ENCODE measurements around the gene SORCS3. TPM values are rescaled to one million over a fixed set of nuclear protein-coding genes. Genes with fewer than 3 reads are reported as not detected.

Gene SORCS3
- total RNA-seq, 2 donors from 2014 or later, result 0.10 TPM; not detected in 1

GRCh38 chr10:105258036-105258673 is 617.1 kb downstream of the SORCS3 start:
- intact Hi-C loops (cut with DNase I), result no loop called here

GRCh38 chr10:105258674-105259065 is 617.6 kb downstream of the SORCS3 start:
- intact Hi-C loops (cut with DNase I), result no loop called here
- no peak for DNase-seq (ENCODE audit: low spot score)

More at GRCh38 chr10:105258036-105258673, 617.1 kb downstream of the SORCS3 start:
- DNase-seq (ENCODE audit: low spot score), result no peak

- intact Hi-C loops (cut with DNase I), result no loop called here
- DNase-seq (ENCODE audit: low spot score), result no peak
These were observed 618.1 kb downstream of the SORCS3 start for GRCh38 chr10:105259201-105259600.

DNA sequence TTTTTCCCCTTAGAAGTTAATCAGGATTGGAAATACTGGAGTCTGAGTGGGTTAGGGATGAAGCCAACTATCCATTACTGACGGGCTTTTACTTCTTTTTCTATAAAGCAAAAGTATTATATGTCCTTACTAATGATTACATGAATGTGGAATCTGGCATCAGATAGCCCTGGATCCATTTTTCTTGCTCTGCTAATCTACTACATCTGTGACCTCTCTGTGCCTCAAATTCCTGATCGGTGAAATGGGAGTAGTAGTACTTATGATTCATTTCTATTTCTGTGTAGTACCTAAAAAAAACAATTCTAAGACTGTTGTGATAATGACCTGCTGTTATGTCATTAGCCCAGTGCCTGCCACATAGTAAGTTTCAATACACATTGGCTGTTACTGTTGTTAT is 621.6 kb downstream of the SORCS3 start:
- intact Hi-C loops (cut with DNase I), result loop anchor here in 1 of 2 donors (5.0 kb wide), 1 partner anchor 350 kb away; no protein-coding TSS in a partner anchor

DNA sequence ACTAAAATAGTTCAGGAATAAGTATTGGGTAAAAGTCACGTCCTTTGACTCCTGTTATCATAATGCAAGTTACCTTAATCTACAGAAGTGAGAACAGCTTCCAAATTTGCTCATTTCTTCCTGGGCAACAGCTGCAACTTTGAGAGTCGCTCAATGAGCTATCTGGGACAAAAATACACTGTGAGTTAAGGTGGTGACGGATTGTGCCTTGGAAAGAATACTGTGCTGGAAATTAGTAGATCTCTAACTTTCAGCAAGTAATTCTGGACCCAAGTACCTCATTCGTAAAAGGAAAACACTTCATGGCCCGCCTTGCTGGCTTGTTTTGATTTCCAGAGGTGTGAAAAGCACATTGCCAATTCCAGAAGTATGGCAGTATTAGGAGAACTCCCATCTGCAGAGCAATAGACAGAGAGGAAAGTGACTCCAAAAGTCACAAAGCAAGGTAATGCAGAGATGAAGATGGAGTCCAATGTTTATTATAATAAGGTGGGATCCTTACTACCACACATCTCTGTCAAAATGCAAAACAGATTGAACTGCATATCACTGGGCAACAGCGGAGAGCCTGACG is 626.0 kb downstream of the SORCS3 start:
- intact Hi-C loops (cut with DNase I), result no loop called here
- DNase-seq (ENCODE audit: low spot score), result no peak

More for the DNA sequence above, 621.6 kb downstream of the SORCS3 start:
- DNase-seq (ENCODE audit: low spot score), result no peak

- DNase-seq (ENCODE audit: low spot score), result no peak
- intact Hi-C loops (cut with DNase I), result no loop called here
These were observed 627.9 kb downstream of the SORCS3 start for GRCh38 chr10:105268961-105269360.

- no peak for DNase-seq (ENCODE audit: low spot score)
These were observed 628.6 kb downstream of the SORCS3 start for GRCh38 chr10:105269689-105270088.

GRCh38 chr10:105274556-105275070 is 633.5 kb downstream of the SORCS3 start:
- DNase-seq (ENCODE audit: low spot score), result no peak
- intact Hi-C loops (cut with DNase I), result no loop called here

More at GRCh38 chr10:105269689-105270088, 628.6 kb downstream of the SORCS3 start:
- intact Hi-C loops (cut with DNase I), result no loop called here

DNA sequence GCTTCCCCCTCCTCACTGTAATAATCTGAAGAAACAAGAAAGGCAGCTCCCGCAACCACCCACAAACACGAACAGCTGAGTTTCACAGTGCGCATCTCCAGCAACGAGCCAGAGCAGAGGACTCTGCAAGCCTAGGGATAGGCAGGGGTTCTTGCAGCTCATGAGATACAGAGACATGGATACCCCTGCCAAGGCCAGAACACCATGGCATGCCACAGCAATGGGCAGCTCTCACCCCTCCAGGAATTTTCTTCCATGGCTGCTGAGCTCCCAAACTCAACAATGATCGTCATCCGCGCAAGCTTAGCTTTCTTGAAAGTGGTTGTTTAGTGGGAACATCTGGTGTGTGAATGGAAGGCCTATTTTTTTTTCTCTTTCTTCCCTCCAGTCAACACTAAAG is 637.3 kb downstream of the SORCS3 start:
- intact Hi-C loops (cut with DNase I), result no loop called here
- no peak for DNase-seq (ENCODE audit: low spot score)

DNA sequence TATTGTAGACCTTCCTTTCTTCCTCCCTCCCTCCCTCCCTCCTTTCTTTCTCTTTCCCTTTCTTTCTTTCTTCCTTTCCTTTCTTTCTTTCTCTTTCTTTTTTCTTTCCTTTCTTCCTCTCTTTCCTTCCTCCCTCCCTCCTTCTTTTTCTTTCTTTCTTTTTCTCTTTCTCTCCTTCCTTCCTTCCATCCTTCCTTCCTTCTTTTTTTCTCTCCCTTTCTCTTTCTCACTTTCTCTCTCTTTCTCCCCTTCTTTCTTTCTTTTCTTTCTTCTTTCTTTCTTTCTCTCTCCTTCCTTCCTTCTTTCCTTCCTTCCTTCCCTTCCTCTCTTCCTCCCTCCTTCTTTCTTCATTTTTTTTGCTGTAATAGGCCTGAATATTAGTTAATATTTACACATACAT is 638.0 kb downstream of the SORCS3 start:
- DNase-seq (ENCODE audit: low spot score), result no peak
- intact Hi-C loops (cut with DNase I), result no loop called here

GRCh38 chr10:105280895-105281294 is 639.8 kb downstream of the SORCS3 start:
- DNase-seq (ENCODE audit: low spot score), result no peak

GRCh38 chr10:105284476-105285215 is 643.6 kb downstream of the SORCS3 start:
- DNase-seq (ENCODE audit: low spot score), result no peak
- intact Hi-C loops (cut with DNase I), result no loop called here

More at GRCh38 chr10:105280895-105281294, 639.8 kb downstream of the SORCS3 start:
- intact Hi-C loops (cut with DNase I), result no loop called here

DNA sequence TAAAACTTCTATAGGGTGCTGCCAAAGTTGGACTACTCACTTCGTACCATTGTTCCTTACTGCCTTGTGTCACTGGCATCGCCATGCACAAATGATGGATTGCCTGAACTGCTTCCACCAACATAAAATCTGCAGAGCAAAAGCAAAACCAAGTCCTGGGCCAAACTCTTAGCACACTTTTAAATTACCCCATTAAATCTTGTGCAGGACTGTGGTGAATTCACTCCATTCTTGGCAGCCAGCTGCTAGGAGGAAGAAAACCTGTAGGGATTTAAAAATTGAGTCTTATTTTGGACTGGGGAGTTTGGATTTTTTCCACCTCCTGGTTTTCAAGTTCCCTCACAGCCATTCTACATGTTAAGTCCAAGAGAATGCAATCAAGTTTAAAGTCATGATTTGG is 646.9 kb downstream of the SORCS3 start:
- no peak for DNase-seq (ENCODE audit: low spot score)

DNA sequence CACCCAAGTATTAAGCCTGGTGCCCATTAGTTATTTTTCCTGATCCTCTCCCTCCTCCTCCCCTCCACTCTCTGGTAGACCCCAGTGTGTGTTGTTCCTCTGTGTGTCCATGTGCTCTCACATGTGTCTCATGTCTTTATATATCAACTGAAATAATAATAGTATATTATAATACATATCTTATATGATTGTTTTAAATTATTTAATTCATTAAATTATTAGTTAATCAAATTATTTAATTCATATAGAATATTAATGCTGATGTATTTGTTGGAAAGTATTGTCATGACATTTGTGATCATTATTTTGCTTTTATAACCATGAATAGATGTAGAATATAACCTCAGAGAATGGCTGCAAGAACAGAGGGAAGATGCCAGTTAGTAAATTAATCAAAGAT is 647.5 kb downstream of the SORCS3 start:
- no peak for DNase-seq (ENCODE audit: low spot score)
- intact Hi-C loops (cut with DNase I), result no loop called here

More for the DNA sequence above, 646.9 kb downstream of the SORCS3 start:
- intact Hi-C loops (cut with DNase I), result no loop called here

GRCh38 chr10:105291571-105291970 is 650.5 kb downstream of the SORCS3 start:
- DNase-seq (ENCODE audit: low spot score), result no peak
- intact Hi-C loops (cut with DNase I), result no loop called here

- DNase-seq (ENCODE audit: low spot score), result no peak
- intact Hi-C loops (cut with DNase I), result no loop called here
These were observed 651.1 kb downstream of the SORCS3 start for GRCh38 chr10:105292236-105292635.

Data from posterior vena cava (tissue), 2 donors.